NAMALWA (cell line): ENCODE measurements around the gene TAS1R3.
A peak's percentile ranks its signal among the peaks of the same experiment; 100 is the strongest.

Source experiments
- DNase-seq: peaks from one replicate; pipeline ENCODE4 v3.0.0-alpha.2; 2015; ENCODE audit warnings: low spot score

The TAS1R3 gene

DNA sequence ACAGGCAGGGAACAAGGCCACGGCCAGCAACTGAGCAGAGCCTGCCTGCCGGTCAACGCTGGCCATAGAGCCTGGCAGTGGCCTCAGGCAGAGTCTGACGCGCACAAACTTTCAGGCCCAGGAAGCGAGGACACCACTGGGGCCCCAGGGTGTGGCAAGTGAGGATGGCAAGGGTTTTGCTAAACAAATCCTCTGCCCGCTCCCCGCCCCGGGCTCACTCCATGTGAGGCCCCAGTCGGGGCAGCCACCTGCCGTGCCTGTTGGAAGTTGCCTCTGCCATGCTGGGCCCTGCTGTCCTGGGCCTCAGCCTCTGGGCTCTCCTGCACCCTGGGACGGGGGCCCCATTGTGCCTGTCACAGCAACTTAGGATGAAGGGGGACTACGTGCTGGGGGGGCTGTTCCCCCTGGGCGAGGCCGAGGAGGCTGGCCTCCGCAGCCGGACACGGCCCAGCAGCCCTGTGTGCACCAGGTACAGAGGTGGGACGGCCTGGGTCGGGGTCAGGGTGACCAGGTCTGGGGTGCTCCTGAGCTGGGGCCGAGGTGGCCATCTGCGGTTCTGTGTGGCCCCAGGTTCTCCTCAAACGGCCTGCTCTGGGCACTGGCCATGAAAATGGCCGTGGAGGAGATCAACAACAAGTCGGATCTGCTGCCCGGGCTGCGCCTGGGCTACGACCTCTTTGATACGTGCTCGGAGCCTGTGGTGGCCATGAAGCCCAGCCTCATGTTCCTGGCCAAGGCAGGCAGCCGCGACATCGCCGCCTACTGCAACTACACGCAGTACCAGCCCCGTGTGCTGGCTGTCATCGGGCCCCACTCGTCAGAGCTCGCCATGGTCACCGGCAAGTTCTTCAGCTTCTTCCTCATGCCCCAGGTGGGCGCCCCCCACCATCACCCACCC lies at the start of gene TAS1R3:
TSS of gene TAS1R3 (plus strand) at position 213 of the 898 bp plus-strand sequence. CDS start at position 279, 66 bp downstream.
- DNase-seq: no peak

GRCh38 chr1:1281533-1282321 lies 49.4 kb upstream of the TAS1R3 start:
- DNase-seq: peak; percentile 25

DNA sequence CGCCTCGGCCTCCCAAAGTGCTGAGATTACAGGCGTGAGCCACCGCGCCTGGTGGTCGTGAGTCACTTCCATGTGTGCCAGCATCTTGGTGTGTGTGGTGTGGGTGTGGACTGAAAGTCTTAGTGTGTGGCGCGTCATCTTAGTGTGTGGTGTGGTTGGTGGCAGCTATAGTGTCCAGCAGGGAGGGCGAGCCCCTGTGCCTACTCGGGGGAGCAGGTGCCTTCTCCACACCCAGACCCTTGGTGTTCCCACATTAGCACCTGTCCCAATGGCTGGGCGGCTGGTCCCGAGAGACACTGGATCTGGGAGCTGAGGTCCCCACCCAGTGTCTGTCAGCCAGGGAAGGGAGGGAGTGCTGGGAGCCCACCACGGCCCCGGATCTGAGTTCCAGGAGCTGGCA lies 48.1 kb upstream of the TAS1R3 start:
- no peak for DNase-seq

GRCh38 chr1:1283821-1284220 lies 47.3 kb upstream of the TAS1R3 start:
- DNase-seq: peak; percentile 67

- peak; percentile 17 for DNase-seq
Observed at GRCh38 chr1:1284221-1285101, 46.6 kb upstream of the TAS1R3 start.

DNA sequence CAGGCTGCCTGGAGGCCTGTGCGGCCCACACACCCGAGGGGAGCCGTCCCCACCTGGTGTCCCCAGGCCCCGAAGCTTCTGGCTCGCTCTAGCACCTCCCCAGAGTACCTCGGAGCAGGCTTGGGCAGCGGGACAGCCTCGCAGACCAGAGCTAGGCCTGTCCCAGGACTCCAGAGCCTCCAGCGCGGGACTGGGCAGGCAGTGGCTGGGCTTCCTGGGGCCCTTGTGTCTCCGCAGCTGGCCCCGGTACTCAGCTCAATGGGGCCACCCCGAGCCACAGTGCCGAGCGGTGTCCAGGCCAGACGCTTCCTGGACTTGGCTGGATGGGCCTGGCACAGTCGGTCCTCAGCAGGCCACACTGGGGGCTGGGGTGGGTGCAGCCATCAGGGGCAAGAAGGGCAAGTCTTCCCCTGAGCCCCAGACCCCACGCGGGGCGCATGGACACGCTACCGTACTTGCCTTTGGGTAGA lies 45.9 kb upstream of the TAS1R3 start:
- no peak for DNase-seq

GRCh38 chr1:1285611-1286311 lies 45.3 kb upstream of the TAS1R3 start:
- peak; percentile 45 for DNase-seq

DNA sequence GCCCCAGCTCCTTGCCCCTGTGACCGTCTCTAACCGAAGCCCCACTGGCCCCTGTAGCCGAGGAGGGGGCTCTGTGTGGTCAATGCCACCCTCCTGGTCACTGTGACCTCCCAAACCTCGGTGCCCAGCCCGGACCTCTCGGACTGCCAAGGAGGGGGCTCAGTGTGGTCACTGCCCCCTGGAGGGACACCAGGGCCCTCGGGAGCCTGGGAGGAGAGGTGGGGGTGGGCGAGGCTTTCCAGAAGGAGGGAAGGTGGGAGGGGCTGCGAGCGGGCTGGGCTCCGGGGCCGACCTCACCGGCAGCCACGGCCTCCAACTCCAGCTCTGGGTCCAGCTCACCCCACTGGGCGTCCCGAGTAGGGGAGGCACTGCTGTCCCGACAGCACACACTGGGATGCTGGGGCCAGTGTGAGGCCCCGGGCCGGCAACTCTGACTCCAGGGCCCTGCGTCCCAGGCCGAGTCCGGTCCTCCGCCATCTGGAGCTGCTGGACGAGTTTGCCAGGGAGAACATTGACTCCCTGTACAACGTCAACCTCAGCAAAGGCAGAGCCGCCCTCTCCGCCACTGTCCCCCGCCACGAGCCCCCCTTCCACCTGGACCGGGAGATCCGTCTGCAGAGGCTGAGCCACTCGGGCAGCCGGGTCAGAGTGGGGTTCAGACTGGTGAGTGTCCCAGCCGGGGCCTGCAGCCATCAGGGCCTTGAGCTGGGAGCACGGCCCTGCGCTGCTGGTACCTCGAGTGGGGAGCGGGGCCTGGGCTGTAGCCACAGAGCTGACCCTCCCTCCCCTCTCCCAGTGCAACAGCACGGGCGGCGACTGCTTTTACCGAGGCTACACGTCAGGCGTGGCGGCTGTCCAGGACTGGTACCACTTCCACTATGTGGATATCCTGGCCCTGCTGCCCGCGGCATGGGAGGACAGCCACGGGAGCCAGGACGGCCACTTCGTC lies 44.5 kb upstream of the TAS1R3 start:
- DNase-seq: no peak

GRCh38 chr1:1287288-1288110 lies 43.6 kb upstream of the TAS1R3 start:
- DNase-seq: no peak

DNA sequence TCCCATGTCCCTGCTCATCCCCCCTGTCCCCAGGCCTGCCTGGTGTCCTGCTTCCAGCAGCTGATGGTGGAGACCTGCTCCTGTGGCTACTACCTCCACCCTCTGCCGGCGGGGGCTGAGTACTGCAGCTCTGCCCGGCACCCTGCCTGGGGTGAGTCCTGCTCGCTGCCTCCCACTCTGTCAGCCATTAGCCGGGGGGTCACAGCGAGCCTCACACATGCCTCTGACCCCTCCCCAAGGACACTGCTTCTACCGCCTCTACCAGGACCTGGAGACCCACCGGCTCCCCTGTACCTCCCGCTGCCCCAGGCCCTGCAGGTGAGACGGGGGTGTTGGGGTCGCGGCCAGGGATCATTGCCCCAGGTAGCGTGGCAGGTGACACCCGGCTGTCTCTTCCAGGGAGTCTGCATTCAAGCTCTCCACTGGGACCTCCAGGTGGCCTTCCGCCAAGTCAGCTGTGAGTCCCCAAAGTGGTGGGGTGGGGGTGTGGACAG lies 40.8 kb upstream of the TAS1R3 start:
- peak; percentile 76 for DNase-seq

GRCh38 chr1:1291023-1291528 lies 40.0 kb upstream of the TAS1R3 start:
- no peak for DNase-seq

DNA sequence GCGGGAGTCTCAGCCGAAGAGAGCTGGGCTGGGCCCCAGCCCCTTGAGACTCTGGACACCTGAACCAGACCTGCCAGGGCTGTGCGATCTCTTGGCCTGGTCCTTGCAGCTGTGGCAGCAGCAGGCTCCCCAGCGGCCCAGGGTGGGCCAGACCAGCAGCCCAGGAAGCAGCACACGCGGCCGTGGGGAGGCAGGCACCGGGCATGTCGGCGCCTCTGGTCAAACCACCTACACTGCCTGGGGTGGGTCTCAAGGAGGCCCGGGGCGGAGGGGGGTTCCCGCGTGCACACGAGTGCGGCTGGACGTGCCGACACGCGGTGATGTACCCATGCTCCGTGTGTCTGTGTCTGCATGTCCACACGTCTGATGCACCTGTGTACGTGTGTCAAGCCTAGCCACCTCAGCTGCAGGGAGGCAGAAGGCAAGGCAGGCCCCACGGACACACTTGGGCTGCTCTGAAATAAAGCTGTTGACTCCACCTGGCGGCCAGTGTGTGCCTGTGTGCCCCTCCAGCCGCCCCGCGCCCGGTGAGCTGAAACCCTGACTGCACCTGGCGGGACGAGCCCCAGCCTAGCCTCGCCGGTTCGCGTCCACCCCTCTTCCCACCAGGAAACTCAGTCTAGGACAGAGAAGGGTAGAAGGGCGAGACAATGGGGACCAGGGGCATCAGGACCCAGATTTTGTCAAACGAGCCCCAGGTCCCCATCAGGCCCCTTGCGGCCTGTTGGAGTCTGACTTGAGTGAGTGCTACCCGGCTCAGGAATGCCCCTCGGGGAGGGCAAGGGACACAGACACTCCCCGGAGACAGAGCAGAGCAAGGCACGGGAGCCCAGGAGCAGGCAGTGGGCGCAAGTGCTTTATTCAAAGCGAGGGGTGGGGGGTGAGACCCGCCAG lies 39.3 kb upstream of the TAS1R3 start:
- DNase-seq: peak; percentile 78

DNA sequence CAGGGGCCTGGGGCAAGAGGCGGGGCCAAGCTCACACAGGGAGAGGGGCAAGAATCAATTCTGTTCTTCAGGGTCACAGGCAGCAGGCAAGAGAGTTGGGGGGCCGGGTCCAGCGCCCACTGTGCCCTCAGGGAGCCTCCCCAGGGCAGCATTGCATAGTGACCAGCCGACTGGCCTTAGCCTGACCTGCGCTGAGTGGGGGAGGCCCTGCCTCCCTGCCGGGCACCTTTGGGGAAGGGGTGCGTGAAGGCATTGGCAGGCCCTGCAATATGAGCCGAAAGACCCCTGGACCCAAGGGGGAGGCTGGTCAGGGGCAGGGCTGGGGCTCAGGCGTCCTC lies 38.7 kb upstream of the TAS1R3 start:
- DNase-seq: no peak

GRCh38 chr1:1292851-1293250 lies 38.2 kb upstream of the TAS1R3 start:
- no peak for DNase-seq

- DNase-seq: no peak
Observed at GRCh38 chr1:1293263-1294249, 37.5 kb upstream of the TAS1R3 start.

GRCh38 chr1:1294250-1294890 lies 36.7 kb upstream of the TAS1R3 start:
- no peak for DNase-seq
